Peyer's patch (tissue), 4 donors: ENCODE data around the gene JOSD2.

Source experiments
- CTCF ChIP-seq, 6 experiments: fragments of 450-650 bp in 4 of 6; fragments of 200-600 bp in 2 of 6; sonication (generic) in 1 of 6; IDR thresholded peaks; one replicate each; pipeline ENCODE4 v1.5.1; 2017 to 2019; ENCODE audit warnings: antibody characterized with exemption in 6 of 6, mild to moderate bottlenecking in 3 of 6, moderate library complexity in 1 of 6
- POLR2A ChIP-seq, 2 donors: fragments of 450-650 bp; IDR thresholded peaks; one replicate each; pipeline ENCODE4 v1.5.1; 2017; ENCODE audit warnings: antibody characterized with exemption in 2 of 2, mild to moderate bottlenecking in 2 of 2, moderate library complexity in 2 of 2

DNA sequence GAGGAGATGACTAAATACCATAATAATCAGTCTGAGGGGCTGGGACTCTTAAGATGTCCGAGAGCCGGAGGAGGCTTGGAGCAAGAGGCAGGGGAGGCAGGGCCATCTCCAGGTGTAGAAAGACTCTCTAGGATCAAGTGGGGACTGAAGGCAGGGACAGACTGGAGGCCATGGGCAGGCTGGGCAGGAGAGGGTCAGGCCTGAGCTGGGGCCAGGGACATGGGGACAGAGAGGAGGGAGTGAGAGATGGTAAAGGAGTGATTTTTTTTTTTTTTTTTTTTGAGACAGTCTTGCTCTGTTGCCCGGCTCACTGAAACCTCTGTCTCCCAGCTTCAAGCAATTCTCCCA lies 2.2 kb downstream of the JOSD2 start:
- no peak for TF ChIP-seq CTCF (IDR thresholded peaks at IDR 0.05)
- TF ChIP-seq POLR2A (IDR thresholded peaks at IDR 0.05): no peak
